ENCODE results near the gene RGS19.
"Not testable (repeated sequence)": the region's sequence is repeated elsewhere in the genome, so short reads cannot be mapped to it uniquely, and the experiment has no call there.

RGS19 gene

GRCh38 chr20:64095927-64096326, 16.6 kb upstream of the RGS19 start:
- no peak overlapping the region for H3K27ac ChIP-seq
- no peak for TF ChIP-seq CTCF (IDR thresholded peaks at IDR 0.05)
- TF ChIP-seq ZFX (IDR thresholded peaks at IDR 0.05; ENCODE audit: borderline replicate concordance): no peak

DNA sequence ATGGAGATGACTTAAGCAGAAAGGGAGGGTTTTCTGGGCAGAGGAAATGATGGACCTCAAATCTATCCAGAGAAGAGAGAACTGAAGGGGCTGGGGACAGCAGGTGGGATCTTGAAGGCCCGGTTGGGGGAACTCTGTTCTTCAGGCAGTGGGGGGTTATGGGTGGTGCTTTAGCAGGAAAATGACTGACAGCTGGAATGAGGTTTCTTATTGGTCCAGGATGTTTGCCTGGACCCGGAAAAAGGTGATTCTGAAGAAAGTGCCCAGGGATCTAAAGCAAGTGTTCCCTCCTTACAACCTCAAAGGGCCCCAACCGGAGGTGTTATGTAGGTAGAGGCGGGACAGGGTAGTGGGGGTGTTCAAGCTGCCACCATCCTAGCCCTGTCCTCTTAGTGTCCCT, 16.1 kb upstream of the RGS19 start:
- no peak overlapping the region for H3K27ac ChIP-seq

GRCh38 chr20:64093013-64093503, 13.7 kb upstream of the RGS19 start:
- H3K27ac ChIP-seq: no peak overlapping the region
- no peak for TF ChIP-seq CTCF (IDR thresholded peaks at IDR 0.05)
- TF ChIP-seq ZFX (IDR thresholded peaks at IDR 0.05; ENCODE audit: borderline replicate concordance): no peak

More for the DNA sequence above, 16.1 kb upstream of the RGS19 start:
- TF ChIP-seq CTCF (IDR thresholded peaks at IDR 0.05): no peak
- no peak for TF ChIP-seq ZFX (IDR thresholded peaks at IDR 0.05; ENCODE audit: borderline replicate concordance)

DNA sequence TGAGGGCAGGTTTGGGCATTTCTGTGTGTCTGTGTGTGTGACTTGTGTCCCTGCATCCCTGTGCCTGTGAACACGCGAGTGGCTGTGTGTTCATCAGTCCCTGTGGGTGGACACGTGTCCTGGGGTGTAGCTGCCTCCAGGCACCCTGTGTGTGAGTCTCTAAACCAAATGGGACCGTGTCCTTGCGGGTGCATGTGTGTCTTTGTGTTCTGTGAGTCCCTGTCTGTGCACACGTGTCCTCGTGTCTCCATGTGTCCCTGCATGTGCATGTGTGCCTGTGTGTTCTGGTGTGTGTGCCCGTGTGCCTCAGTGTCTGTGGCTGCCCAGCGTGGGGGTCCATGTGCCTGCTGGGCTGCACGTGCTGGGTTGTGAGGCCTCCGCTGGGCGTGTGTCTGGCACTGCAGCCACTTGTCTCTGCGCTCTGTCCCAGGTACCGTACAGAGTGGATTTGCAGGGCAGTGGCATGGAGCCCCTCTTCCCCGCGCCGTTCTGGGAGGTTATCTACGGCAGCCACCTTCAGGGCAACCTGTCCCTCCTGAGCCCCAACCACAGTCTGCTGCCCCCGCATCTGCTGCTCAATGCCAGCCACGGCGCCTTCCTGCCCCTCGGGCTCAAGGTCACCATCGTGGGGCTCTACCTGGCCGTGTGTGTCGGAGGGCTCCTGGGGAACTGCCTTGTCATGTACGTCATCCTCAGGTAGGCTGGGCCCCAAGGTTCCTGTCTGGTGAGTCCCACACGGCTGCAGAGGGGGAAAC, 13.1 kb upstream of the RGS19 start:
- TF ChIP-seq ZFX (IDR thresholded peaks at IDR 0.05; ENCODE audit: borderline replicate concordance): no peak
- TF ChIP-seq CTCF (IDR thresholded peaks at IDR 0.05): no peak
- H3K27ac ChIP-seq: no peak overlapping the region

- no peak overlapping the region for H3K27ac ChIP-seq
- TF ChIP-seq CTCF (IDR thresholded peaks at IDR 0.05): no peak
- TF ChIP-seq ZFX (IDR thresholded peaks at IDR 0.05; ENCODE audit: borderline replicate concordance): no peak
These were observed 12.5 kb upstream of the RGS19 start for GRCh38 chr20:64091770-64092169.

DNA sequence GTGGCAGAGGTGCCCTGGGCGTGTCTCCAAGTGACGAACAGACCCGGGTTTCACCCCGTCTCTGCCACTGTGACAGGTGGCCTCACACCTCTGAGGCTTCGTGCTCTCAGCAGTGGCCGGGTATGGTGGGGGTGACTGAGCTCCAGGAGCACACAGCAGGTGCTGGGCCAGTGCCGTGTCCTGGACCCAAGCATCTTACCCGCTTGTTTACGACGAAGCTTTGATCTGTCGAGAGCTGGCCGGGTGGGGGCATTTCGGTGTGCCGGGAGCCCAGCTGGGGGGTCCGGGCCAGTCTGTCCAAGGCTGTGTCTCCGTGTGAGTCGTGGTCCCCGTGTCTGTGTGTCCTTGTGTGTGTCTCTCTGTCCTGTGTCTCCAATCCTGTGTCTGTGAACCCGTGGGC, 12.0 kb upstream of the RGS19 start:
- H3K27ac ChIP-seq: no peak overlapping the region
- TF ChIP-seq CTCF (IDR thresholded peaks at IDR 0.05) (no peak), ZFX (IDR thresholded peaks at IDR 0.05; ENCODE audit: borderline replicate concordance) (no peak)

GRCh38 chr20:64090165-64090564, 10.8 kb upstream of the RGS19 start:
- no peak overlapping the region for H3K27ac ChIP-seq
- TF ChIP-seq CTCF (IDR thresholded peaks at IDR 0.05): no peak
- no peak for TF ChIP-seq ZFX (IDR thresholded peaks at IDR 0.05; ENCODE audit: borderline replicate concordance)

DNA sequence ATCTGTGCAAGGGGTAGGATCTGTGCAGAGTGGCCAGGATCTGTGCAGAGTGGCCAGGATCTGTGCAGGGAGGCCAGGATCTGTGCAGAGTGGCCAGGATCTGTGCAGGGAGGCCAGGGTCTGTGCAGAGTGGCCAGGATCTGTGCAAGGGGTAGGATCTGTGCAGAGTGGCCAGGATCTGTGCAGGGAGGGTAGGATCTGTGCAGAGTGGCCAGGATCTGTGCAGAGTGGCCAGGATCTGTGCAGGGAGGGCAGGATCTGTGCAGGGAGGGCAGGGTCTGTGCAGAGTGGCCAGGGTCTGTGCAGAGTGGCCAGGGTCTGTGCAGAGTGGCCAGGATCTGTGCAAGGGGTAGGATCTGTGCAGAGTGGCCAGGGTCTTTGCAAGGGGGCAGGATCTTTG, 9.3 kb upstream of the RGS19 start:
- H3K27ac ChIP-seq: not testable (repeated sequence)

GRCh38 chr20:64087226-64087825, 8.0 kb upstream of the RGS19 start:
- not testable (repeated sequence) for H3K27ac ChIP-seq
